HG02571 (cell line): ENCODE measurements around the gene ZNF423.

Experiments used
- ATAC-seq: cut with Tn5 transposase; IDR thresholded peaks from one replicate; pipeline ENCODE4 v1.9.1; 2021; ENCODE audit warnings: mild to moderate bottlenecking, moderate library complexity; ENCODE audit not compliant: unreplicated experiment

The ZNF423 gene

GRCh38 chr16:49592546-49593423 is 263.1 kb downstream of the ZNF423 start:
- no peak for ATAC-seq

DNA sequence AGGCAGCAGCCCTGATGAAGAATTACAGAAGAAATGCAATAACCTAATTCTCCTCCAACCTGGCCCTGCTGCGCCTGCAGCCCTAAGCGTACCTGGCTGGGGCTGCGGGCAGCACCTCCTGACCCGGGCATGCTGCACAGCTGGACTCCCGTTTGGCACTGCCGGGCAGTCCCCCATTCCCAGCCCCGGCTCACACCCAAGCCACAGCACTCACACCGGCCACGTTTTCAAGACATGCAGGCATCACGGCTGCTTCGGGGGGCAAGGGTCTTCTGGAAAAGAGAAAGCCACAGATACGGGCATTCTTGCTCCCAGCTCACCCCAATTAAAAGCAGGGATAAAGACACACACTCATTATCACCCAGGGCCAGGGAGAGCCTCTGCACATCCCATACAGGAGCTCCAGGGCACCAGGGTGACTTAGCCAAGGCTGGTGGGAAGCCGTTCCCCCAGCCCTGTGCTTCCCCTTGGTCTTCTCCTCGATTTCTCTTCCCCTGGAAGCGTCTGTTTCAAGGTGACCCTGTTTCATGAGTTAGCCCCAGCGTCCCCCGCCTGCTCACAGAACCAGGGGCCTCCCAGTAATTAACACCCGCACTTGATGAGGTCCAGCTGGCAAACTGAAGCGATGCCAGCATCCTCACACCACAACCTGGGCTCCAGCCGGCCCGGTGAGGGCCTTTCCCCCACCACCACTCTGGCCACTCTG is 265.6 kb downstream of the ZNF423 start:
- no peak for ATAC-seq

DNA sequence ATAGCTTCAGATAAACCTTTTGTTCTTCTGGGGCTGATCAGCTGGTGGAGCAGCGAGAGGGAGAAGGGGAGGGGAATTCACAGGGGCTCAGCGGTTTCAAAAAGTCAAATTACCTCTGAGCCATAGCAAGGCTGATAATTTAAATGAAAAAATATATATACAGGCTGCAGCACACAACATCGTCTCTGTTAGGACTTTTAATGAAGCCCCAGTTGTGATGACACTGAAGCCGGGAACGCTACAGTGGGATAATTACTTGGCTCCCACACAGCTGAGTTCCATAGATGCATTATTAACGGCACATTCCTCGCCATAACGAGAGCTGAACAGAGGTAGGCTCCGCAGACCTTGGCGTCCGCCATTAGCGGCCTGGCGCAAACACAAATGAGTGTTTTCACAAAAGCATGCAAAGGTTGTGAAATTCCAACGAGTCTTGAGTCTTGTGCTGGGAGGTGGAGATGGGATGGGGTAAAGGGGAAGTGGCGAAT is 266.3 kb downstream of the ZNF423 start:
- ATAC-seq: no peak

DNA sequence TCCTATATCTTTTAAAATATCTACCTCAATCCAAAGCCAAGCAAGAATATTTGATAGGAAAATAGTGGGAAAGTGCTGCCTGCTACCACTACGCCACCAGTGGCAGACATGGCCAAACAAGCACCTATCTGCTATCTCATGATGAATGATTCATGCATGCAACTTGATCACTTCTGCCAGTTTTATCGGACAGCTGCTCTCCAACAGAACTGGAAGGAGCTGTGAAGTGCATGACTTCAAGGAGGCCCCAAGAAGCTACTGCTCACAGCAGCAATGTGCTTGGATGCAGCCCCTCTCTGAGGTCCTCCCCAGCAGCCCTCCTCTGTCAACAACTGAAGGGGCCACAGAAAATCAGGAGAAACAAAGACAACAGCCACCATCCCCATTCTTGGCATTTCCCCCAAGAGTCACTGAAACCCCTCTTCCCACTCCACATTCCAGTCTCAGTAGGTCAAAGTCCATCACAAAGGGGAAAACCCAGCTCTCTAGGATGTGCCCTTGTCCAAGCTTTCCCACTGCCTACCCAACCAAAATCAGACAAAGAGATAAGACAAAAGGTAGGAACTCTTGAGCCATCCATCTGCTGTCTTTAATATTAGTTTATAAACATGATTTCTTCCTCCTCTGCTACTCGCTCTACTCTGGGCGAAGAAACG is 267.1 kb downstream of the ZNF423 start:
- ATAC-seq: no peak

GRCh38 chr16:49588026-49588425 is 267.9 kb downstream of the ZNF423 start:
- no peak for ATAC-seq

GRCh38 chr16:49587511-49587910 is 268.4 kb downstream of the ZNF423 start:
- ATAC-seq: no peak

DNA sequence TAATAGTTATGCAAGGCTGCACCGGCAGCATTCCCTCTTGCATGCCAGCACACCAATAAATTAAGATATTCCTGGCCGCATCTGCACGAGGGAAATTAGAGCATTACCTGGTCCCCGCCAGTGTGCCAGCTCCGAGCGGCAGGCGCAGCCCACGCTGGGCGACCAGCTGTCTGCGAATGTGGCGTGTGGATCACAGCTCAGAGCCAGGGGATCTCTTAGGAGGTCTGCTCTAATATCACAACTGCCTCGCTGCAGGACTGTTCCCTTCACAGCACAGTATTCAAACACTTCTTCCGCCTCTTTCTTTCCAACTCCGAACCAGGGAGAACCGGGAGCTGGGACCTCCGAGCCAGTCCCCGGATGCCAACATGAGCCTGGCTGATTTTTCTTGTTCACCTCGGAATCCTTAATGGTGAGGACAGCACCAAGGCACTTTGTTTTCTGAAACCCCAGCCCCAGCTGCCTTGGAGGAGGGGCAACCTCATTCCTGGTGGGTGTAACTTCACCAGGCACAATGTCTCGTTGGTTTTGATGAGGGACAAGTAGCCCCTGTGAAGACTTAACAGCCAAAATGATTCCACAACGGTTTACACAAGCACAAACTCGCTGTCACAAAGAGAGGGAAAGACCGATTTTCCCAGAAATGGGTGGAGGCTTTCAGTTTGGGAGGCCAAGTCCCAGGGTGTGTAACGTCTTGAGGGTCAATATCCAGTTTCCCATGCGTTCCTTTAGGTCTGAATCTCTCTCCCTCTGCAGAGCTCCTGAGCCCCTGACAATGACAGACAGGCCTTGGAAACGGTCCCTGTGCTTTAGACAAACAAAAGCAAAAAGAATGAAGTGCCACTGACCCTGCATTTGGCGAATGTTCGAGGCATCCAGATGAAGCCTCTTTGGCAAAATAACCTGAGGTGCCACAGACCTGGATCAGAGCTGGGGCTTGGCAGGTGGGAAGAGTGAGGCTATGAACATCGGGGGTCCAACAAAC is 269.2 kb downstream of the ZNF423 start:
- no peak for ATAC-seq

DNA sequence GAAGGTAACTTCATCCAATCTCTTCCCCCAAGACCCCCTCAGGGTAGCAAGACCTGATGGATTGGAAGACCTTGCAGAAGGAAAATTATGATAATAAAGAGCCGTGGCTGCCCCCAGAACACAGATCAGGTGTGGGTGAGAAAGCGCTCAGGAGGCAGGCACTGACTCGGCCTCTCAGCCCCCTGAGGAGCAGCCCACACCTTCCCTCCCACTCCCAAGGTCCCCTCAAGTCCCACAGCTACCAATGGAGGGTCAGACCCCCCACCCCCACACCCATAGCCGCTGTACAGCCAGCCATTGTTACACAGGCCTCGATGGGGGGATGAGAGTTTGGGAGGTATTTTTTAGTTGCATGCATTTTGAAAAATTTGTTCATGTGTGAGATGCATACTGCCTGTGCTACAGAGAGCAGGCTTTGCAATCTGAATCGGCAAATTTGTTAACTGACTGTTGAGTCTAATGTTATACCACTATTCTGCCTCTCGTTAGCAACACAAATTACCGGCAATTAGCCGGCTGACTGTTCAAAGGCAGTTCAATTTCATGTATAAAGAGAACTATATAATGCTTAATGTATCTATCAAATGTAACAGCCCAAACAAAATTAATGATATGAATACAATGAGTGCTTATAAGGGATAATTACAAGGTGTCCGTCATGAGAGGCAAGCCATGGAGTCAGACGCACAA is 270.6 kb downstream of the ZNF423 start:
- no peak for ATAC-seq

DNA sequence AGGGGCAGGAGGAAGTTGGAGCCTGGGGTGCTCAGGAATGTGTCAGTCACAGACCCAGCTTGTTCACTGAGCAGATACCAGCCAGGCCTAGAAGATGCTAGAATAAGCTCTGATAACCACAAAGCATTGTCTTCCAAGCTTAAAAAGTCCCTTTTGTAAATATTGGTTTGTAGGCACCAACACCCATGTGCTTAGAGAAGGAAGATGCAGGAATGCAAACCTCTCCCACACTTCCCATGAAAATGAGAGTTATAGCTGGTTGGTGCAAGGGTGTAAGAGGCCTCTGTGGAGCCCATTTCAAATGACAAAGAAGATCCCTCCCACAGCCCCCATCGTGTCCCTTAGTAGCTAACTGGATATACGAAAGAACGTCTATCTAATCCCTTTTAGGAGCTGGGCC is 272.0 kb downstream of the ZNF423 start:
- no peak for ATAC-seq

DNA sequence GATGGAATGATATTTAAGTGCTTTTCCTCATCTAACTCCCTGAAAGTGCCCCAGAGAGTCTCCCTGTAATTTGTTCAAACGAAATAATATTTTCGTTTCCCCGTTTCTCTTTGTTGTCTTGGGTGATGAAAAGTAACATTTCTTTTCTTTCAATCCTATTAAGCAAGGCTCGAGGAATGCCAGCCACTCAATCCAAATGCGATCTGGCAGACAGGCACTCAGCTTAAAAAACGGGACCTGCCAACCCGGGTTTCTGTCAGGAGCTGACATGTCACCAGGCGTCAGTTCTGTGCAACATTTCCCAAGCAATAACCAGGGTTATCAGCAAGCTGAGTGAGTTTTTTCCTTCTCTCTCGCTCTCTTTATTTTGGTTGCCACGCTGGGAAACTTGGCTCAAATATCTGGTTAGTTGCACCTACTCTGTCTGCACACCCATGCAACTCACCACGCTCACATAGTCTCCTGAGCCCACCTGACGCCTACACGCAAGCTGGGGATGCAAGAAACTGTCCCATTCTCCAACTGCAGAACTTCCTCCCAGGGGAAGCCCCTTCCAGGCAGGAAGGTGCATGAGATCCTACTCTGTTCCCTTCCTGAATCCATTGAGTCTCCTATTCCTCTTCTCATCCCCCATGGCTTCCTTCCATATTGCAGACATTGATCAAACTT is 274.1 kb downstream of the ZNF423 start:
- ATAC-seq: no peak

DNA sequence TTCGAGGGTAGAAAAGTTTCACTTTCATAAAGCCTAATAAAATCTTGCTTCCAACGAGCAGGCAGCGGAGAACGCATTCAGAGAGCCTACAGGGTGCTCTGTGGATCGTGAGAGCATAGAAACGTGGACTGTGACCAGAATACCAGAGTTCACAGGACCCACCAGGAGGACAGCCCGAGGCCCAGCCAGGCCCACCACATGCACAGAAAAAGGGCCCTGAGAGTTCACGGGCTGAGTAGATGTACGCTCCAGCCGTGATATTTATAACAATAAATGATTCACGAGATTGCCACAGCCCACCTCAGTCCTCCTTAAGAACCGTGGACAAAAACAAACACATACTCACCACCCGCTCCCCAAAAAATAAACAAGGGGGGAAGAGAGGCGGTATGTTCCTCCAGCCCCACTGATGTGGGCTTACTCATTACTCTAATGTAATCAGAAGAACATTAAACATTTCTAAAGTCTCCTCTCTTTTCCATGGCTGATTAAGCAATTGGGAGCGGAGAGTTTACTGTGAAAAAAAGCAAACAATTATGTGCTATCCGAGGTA is 275.1 kb downstream of the ZNF423 start:
- ATAC-seq: no peak

DNA sequence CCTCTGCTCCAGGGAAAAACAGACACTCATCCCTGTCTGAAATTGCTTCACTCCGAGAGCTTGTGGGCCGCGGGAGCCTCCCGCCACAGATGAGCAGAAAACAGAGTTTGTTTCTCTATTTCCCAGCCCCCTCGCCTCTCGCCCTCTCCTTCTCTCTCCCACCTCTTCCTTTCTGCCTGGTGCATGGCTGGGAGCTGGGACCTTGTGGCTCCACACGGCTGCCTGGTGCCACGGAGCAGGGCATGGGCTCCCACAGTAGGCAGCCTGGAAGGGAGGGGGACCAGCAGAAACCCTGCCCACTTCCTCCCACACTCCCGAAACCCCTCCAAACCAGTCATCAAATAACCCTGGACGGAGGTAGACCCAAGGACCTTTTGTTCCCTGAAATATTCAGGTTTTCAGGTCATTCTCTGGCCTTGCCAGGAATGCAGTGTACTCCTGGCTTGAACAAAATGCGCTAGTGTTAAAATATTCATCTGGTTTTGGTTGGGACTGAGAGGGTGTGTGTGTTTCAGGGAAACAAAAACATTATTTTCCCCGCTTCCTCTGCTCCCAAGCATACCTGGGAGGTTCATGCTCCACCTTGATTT is 277.4 kb downstream of the ZNF423 start:
- ATAC-seq: no peak

GRCh38 chr16:49578018-49578417 is 277.9 kb downstream of the ZNF423 start:
- ATAC-seq: no peak

- no peak for ATAC-seq
Measured at GRCh38 chr16:49576941-49577340, 279.0 kb downstream of the ZNF423 start.

DNA sequence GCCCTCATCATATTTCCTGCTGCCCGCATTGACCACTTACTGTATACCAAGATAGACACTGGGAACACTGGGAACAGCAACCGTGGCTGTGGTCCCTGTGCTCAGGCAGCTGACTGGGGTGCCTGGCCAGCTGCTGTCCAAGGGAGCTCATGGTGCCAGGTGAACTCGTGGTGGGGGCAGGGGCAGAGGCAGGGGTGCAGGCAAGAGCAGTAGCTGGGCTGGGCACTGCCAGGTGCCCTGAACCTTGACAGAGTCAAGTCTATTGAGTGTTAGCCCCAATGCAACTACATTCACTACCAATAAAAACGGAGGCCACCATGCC is 279.8 kb downstream of the ZNF423 start:
- no peak for ATAC-seq

DNA sequence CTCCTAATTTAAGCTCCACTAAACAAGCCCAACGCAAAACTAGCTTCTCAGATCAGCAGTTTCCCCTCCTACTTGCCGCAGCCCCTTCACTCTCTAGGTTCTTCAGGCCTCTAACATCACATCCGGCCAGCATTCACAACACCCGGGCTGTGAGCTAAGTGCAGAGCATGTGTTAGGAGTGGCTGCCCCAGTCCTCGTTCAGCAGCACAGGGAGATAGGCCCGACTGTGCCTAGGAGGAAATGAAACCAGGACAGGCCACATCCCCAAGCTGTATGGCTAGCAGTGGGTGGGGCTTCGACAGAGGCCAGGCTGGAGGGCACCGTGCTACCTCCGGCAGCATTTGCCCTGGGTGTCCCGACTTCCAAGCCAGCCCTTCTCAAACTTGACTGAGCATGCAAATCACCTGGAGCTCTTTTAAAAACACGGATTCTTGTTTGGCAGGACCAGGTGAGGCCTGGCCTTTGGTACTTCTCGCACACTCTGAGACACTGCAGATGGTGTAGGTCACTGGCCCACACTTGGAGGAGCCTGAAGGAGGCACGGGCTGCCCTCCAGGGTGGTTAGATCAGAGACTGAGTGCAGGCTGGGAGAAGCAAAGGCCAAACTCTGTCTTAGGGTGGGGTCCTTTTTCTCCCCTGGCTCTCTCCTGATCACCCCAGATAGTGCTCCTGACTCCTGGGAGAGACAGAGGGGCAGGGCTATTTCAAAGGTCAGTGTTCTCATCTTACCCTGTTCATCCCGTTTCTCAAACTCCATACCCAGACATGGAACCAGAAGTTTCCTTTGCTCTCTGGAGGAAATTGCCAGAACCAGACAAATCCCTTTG is 280.4 kb downstream of the ZNF423 start:
- ATAC-seq: peak; percentile 92

GRCh38 chr16:49574826-49575225 is 281.1 kb downstream of the ZNF423 start:
- no peak for ATAC-seq

- no peak for ATAC-seq
Measured at GRCh38 chr16:49567950-49568349, 288.0 kb downstream of the ZNF423 start.
